Testis (tissue), 2 donors: ENCODE data around the gene GALR3.

Source experiments
- CTCF ChIP-seq, 3 experiments: fragments of 450-650 bp in 2 of 3; fragments of 200-600 bp in 1 of 3; sonication (generic) in 1 of 3; IDR thresholded peaks; one replicate each; pipeline ENCODE4 v1.5.1; 2016 to 2019; ENCODE audit warnings: antibody characterized with exemption in 3 of 3, mild to moderate bottlenecking in 2 of 3, moderate library complexity in 1 of 3
- POLR2A ChIP-seq: fragments of 450-650 bp; IDR thresholded peaks from one replicate; pipeline ENCODE4 v1.6.1; 2017; ENCODE audit warnings: antibody characterized with exemption, mild to moderate bottlenecking, moderate library complexity

DNA sequence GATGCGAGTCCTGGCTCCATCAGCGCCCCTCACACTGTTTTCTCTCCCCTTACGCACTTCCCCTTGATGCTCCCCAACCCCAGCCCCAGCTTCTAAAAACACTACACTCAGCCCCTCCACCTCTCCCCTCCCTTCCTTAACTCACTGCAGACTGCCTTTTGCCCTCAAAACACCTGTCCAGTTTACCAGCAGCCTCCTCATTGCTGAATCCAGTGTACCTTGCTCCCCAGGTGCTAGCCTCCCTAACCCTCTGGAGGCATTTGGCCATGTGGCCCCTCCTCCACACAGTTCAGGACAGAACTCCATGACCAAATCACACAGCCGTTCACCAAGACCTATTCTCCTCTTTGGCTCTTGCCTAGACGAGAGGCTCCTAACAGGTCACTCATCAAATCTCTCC, 2.8 kb upstream of the GALR3 start:
- TF ChIP-seq CTCF (IDR thresholded peaks at IDR 0.05) (no peak), POLR2A (no peak)
